H1 (cell line): ENCODE data around the gene ELFN2. TPM values are rescaled to one million over a fixed set of nuclear protein-coding genes. Genes with fewer than 3 reads are reported as not detected.

Experiments
- CTCF ChIA-PET: fragments of 300-600 bp; sonication (Branson Sonifier 250); formaldehyde crosslinking; loops from one replicate; lab custom pipeline; 2021; ENCODE audit not compliant: partially characterized antibody; lab: Charles Lee
- POLR2A ChIA-PET: fragments of 300-600 bp; sonication (Branson Sonifier 250); formaldehyde crosslinking; loops from one replicate; lab custom pipeline; 2021; ENCODE audit warnings: inconsistent platforms; ENCODE audit not compliant: partially characterized antibody; lab: Charles Lee
- DNase-seq, 2 experiments: peaks; one replicate each; pipeline versions ENCODE4 v3.0.0 to v3.0.0-alpha.2; 2010 to 2022; ENCODE audit warnings: low spot score in 2 of 2, low read depth in 1 of 2, mixed read lengths in 1 of 2
- FAIRE-seq: peaks from 2 replicates; lab custom pipeline; 2011; peaks lifted over from hg19 to GRCh38; lab: Jason Lieb, UNC
- H2AFZ ChIP-seq: 2 replicates; pipeline ENCODE4 v1.8.1; 2012; ENCODE audit warnings: low read length, inconsistent platforms
- H2AK5ac ChIP-seq: 2 replicates; pipeline ENCODE4 v1.6.1; 2013; ENCODE audit warnings: low read depth, low read length
- H2BK120ac ChIP-seq: replicated peaks from 2 replicates; pipeline ENCODE3; 2013; ENCODE audit warnings: low read depth, low read length, inconsistent platforms
- H2BK12ac ChIP-seq: 2 replicates; pipeline ENCODE4 v1.6.1; 2013; ENCODE audit warnings: low read depth, low read length
- H2BK15ac ChIP-seq: 2 replicates; pipeline ENCODE4 v1.6.1; 2013; ENCODE audit warnings: low read length
- H2BK20ac ChIP-seq: 2 replicates; pipeline ENCODE4 v1.6.1; 2013; ENCODE audit warnings: low read length
- H2BK5ac ChIP-seq: 2 replicates; pipeline ENCODE4 v1.6.1; 2013; ENCODE audit warnings: low read depth, low read length
- H3K14ac ChIP-seq: 2 replicates; pipeline ENCODE4 v1.6.1; 2013; ENCODE audit warnings: inconsistent platforms; ENCODE audit not compliant: insufficient read length
- H3K18ac ChIP-seq: 2 replicates; pipeline ENCODE4 v1.6.1; 2013; ENCODE audit warnings: low read length; ENCODE audit errors: extremely low read depth
- H3K23ac ChIP-seq: 2 replicates; pipeline ENCODE4 v1.6.1; 2013; ENCODE audit warnings: inconsistent platforms; ENCODE audit not compliant: insufficient read length
- H3K23me2 ChIP-seq: 2 replicates; pipeline ENCODE4 v1.6.1; 2013; ENCODE audit warnings: low read depth, low read length
- H3K27ac ChIP-seq: 2 replicates; pipeline ENCODE4 v1.6.1; 2011; ENCODE audit warnings: low read depth, low read length, inconsistent platforms
- H3K27me3 ChIP-seq, 4 experiments: replicated peaks in 1 of 4; 1 replicate in 1 of 4; 2 replicates in 3 of 4; pipeline versions ENCODE4 v1.6.1 to v1.8.1; 2011 to 2013; ENCODE audit warnings: low read length in 3 of 4, mild to moderate bottlenecking in 3 of 4, inconsistent platforms in 2 of 4, mixed read lengths in 2 of 4, moderate library complexity in 1 of 4; ENCODE audit not compliant: control insufficient read depth in 3 of 4, insufficient read depth in 3 of 4; ENCODE audit errors: extremely low read depth in 1 of 4
- H3K36me3 ChIP-seq, 4 experiments: 2 replicates each; pipeline versions ENCODE4 v1.6.1 to v1.8.1; 2011 to 2013; ENCODE audit warnings: mild to moderate bottlenecking in 4 of 4, low read length in 3 of 4, moderate library complexity in 2 of 4, control low read depth in 1 of 4, inconsistent platforms in 1 of 4; ENCODE audit not compliant: insufficient read depth in 4 of 4, control insufficient read depth in 2 of 4
- H3K4ac ChIP-seq: replicated peaks from 2 replicates; pipeline ENCODE3; 2013; ENCODE audit warnings: low read length, low read depth, mixed read lengths, inconsistent platforms; ENCODE audit not compliant: insufficient read length
- H3K4me1 ChIP-seq, 4 experiments: replicated peaks in 1 of 4; 1 replicate in 1 of 4; 2 replicates in 3 of 4; pipeline versions ENCODE4 v1.6.1 to v1.8.1; 2011 to 2013; ENCODE audit warnings: low read length in 3 of 4, inconsistent platforms in 2 of 4, mixed read lengths in 1 of 4; ENCODE audit not compliant: insufficient read depth in 4 of 4, control insufficient read depth in 3 of 4
- H3K4me2 ChIP-seq, 2 experiments: 2 replicates each; pipeline versions ENCODE4 v1.6.1 to v1.8.1; 2011 to 2013; ENCODE audit warnings: low read depth in 2 of 2, low read length in 2 of 2, control low read depth in 1 of 2, inconsistent platforms in 1 of 2, mild to moderate bottlenecking in 1 of 2; ENCODE audit not compliant: insufficient read depth in 1 of 2
- H3K4me3 ChIP-seq, 4 experiments: fragments of 200-600, 300-600 bp in 1 of 4; sonication (generic), shearing (Covaris generic), sonication (Bioruptor Twin) in 1 of 4; 2 replicates each; pipeline versions ENCODE4 v1.5.1 to v1.8.1; 2011 to 2016; ENCODE audit warnings: low read length in 4 of 4, low read depth in 3 of 4, control low read depth in 2 of 4, inconsistent platforms in 2 of 4, mild to moderate bottlenecking in 2 of 4, mixed read lengths in 1 of 4, moderate library complexity in 1 of 4; ENCODE audit not compliant: insufficient read depth in 2 of 4; ENCODE audit errors: extremely low read depth in 1 of 4
- H3K56ac ChIP-seq: replicated peaks from 2 replicates; pipeline ENCODE3; 2013; ENCODE audit warnings: low read depth, mild to moderate bottlenecking, mixed read lengths, low read length, inconsistent platforms; ENCODE audit not compliant: insufficient read length
- H3K79me1 ChIP-seq: 2 replicates; pipeline ENCODE4 v1.6.1; 2013; ENCODE audit warnings: low read depth, low read length, control low read depth
- H3K79me2 ChIP-seq, 2 experiments: 2 replicates each; pipeline versions ENCODE4 v1.6.1 to v1.8.1; 2012 to 2013; ENCODE audit warnings: low read length in 2 of 2, mild to moderate bottlenecking in 2 of 2, inconsistent platforms in 1 of 2; ENCODE audit not compliant: insufficient read depth in 2 of 2, control insufficient read depth in 1 of 2
- H3K9ac ChIP-seq, 4 experiments: replicated peaks in 1 of 4; 1 replicate in 1 of 4; 2 replicates in 3 of 4; pipeline versions ENCODE4 v1.6.1 to v1.8.1; 2011 to 2013; ENCODE audit warnings: low read depth in 3 of 4, low read length in 3 of 4, control low read depth in 2 of 4, mild to moderate bottlenecking in 2 of 4, moderate library complexity in 2 of 4, inconsistent platforms in 1 of 4; ENCODE audit errors: extremely low read depth in 1 of 4
- H3K9me3 ChIP-seq, 2 experiments: 2 replicates each; pipeline versions ENCODE4 v1.6.1 to v1.8.1; 2012 to 2013; ENCODE audit warnings: mild to moderate bottlenecking in 2 of 2, moderate library complexity in 2 of 2, control low read depth in 1 of 2, inconsistent platforms in 1 of 2, low read depth in 1 of 2, low read length in 1 of 2, mixed read lengths in 1 of 2; ENCODE audit not compliant: insufficient read depth in 2 of 2
- H4K20me1 ChIP-seq, 2 experiments: replicated peaks in 1 of 2; 2 replicates each; pipeline versions ENCODE3 to v1.8.1; 2011 to 2013; ENCODE audit warnings: inconsistent platforms in 2 of 2, low read length in 2 of 2, mild to moderate bottlenecking in 1 of 2; ENCODE audit not compliant: insufficient read depth in 2 of 2, control insufficient read depth in 1 of 2
- H4K5ac ChIP-seq: 2 replicates; pipeline ENCODE4 v1.6.1; 2013; ENCODE audit warnings: low read length, low read depth, mixed read lengths, inconsistent platforms; ENCODE audit not compliant: insufficient read length
- H4K8ac ChIP-seq: 2 replicates; pipeline ENCODE4 v1.8.0; 2013; ENCODE audit warnings: mild to moderate bottlenecking, moderate library complexity, low read length, inconsistent platforms; ENCODE audit not compliant: insufficient read depth; ENCODE audit errors: extremely low read depth
- H4K91ac ChIP-seq: replicated peaks from 2 replicates; pipeline ENCODE3; 2013; ENCODE audit warnings: low read length, mixed read lengths, inconsistent platforms; ENCODE audit not compliant: insufficient read length
- ASH2L ChIP-seq: fragments of 200-600, 300-600 bp; sonication (generic); IDR thresholded peaks from one replicate; pipeline ENCODE4 v1.7.1; 2017; ENCODE audit warnings: low read length
- CEBPB ChIP-seq: IDR thresholded peaks from 2 replicates; pipeline ENCODE4 v1.6.1; 2012; ENCODE audit warnings: low read depth, low read length
- EGR1 ChIP-seq: IDR thresholded peaks from 2 replicates; pipeline ENCODE4 v1.6.1; 2011; ENCODE audit warnings: low read depth, low read length, borderline replicate concordance
- FOSL1 ChIP-seq: IDR thresholded peaks from 2 replicates; pipeline ENCODE4 v1.6.1; 2011; ENCODE audit warnings: mild to moderate bottlenecking, low read depth, low read length, moderate library complexity; ENCODE audit not compliant: insufficient read depth
- HDAC2 ChIP-seq, 2 experiments: fragments of 300-600 bp in 1 of 2; sonication (generic) in 1 of 2; IDR thresholded peaks; 2 replicates each; pipeline ENCODE4 v1.6.1; 2011 to 2012; ENCODE audit warnings: low read depth in 2 of 2, low read length in 2 of 2, mild to moderate bottlenecking in 2 of 2, moderate library complexity in 2 of 2, borderline replicate concordance in 1 of 2, inconsistent platforms in 1 of 2
- MAX ChIP-seq: IDR thresholded peaks from 2 replicates; pipeline ENCODE4 v1.6.1; 2012; ENCODE audit warnings: inconsistent platforms
- NRF1 ChIP-seq: IDR thresholded peaks from 2 replicates; pipeline ENCODE4 v1.6.1; 2011; ENCODE audit warnings: mild to moderate bottlenecking, low read depth, low read length, improper control_type of control experiment
- YY1 ChIP-seq: IDR thresholded peaks from 2 replicates; pipeline ENCODE4 v1.6.1; 2011; ENCODE audit warnings: low read depth, mild to moderate bottlenecking, low read length
- WGBS, 2 experiments: shearing (Covaris generic) in 1 of 2; methylation state at CpG; one replicate each; pipeline versions ENCODE4 v1.1.6 to v1.1.7; 2013 to 2015; ENCODE audit warnings: low lambda C conversion rate in 2 of 2, mixed read lengths in 2 of 2, inconsistent platforms in 1 of 2, low coverage in 1 of 2, missing lambda C conversion rate in 1 of 2; ENCODE audit not compliant: insufficient replicate concordance in 2 of 2, insufficient coverage in 1 of 2, insufficient read length in 1 of 2; ENCODE audit errors: extremely low coverage in 1 of 2, missing lambda C conversion rate in 1 of 2; 5-methylcytosine and 5-hydroxymethylcytosine counted together
- polyA plus RNA-seq, 7 experiments: library from polyadenylated mRNA; depleted of rRNA in 3 of 7; stranded (reverse) in 5 of 7; unstranded in 2 of 7; fragments of >200 nt in 5 of 7; fragments of 200-250 nt in 2 of 7; gene quantifications; 1 replicate in 5 of 7; 2 replicates in 1 of 7; 4 replicates in 1 of 7; pipeline versions ENCODE4 v1.2.1 to v1.2.3, GENCODE V29; 2011 to 2013; ENCODE audit warnings: missing spikeins in 2 of 7, mixed read lengths in 2 of 7
- total RNA-seq: library from RNA; stranded (reverse); fragmentation: NEBNext Ultra II Directional; extraction: Animal tissue kit (Norgen Biotek cat#: 25700); gene quantifications from 2 replicates; pipeline ENCODE4 v1.2.1, GENCODE V29; 2021

ELFN2 gene
- total and polyA plus RNA-seq, 2 of the 8 experiments (the other 6 are each of a cell fraction or from before 2014, with no cell fraction given): 0.63 to 0.88 TPM

GRCh38 chr22:37386441-37386840 lies 40.8 kb downstream of the ELFN2 start:
- Histone ChIP-seq H3K79me2 (no peaks in the 10 kb centered on the region), H2BK120ac (no peak overlapping the region), H3K4me3 (no peak overlapping the region), H3K14ac (no peak overlapping the region), H3K9me3 (no peaks in the 10 kb centered on the region), H3K79me1 (no peaks in the 10 kb centered on the region), H3K56ac (no peak overlapping the region), H3K4me1 (peaks cover 0 to 4% (median 0%) of the 10 kb centered on the region in 4 experiments; a peak in 3 of 7 replicates), H2AK5ac (no peak overlapping the region), H3K4me2 (no peak overlapping the region), H2AFZ (no peak overlapping the region), H3K27ac (no peak overlapping the region), H2BK15ac (no peak overlapping the region), H4K91ac (no peak overlapping the region), H3K23me2 (no peaks in the 10 kb centered on the region), H2BK5ac (no peak overlapping the region), H2BK12ac (no peak overlapping the region), H3K27me3 (no peaks in the 10 kb centered on the region; a peak in 1 of 7 replicates), H3K23ac (no peak overlapping the region), H4K8ac (no peak overlapping the region; the same call in 1 of the 2 replicates), H2BK20ac (no peak overlapping the region), H3K36me3 (no peaks in the 10 kb centered on the region), H3K18ac (no peak overlapping the region), H4K5ac (no peak overlapping the region), H3K4ac (no peak overlapping the region), H3K9ac (no peak overlapping the region), H4K20me1 (no peaks in the 10 kb centered on the region)
- no peak for DNase-seq
- ChIA-PET POLR2A (interaction anchor here (0.9 to 1.1 kb wide), 3 partner anchors 10 to 84 kb away, joined by 3 read pairs; no protein-coding TSS in a partner anchor), CTCF (interaction anchor here (0.5 to 2.3 kb wide), 10 partner anchors 9 to 592 kb away, joined by 3 to 10 read pairs (median 4); no protein-coding TSS in a partner anchor)
- 85% methylated on average over 18 of the region's 19 CpGs; no CpG with 5 or more reads in 1 of the 2 experiments for WGBS, 2 experiments
- TF ChIP-seq EGR1 (no peak), MAX (no peak), NRF1 (no peak), ASH2L (no peak), YY1 (no peak), CEBPB (no peak), HDAC2 (IDR thresholded peaks at IDR 0.05; ENCODE audit: borderline replicate concordance in 1 of 2, low read depth in 2 of 2, low read length in 2 of 2) (no peak), FOSL1 (no peak)
- no peak for FAIRE-seq
